NCI-H146 (cell line): ENCODE measurements around the gene REX1BD.
A peak's percentile ranks its signal among the peaks of the same experiment; 100 is the strongest.

Source experiments
- DNase-seq: peaks from one replicate; lab custom pipeline; 2025; lab: John Stamatoyannopoulos, UW

Gene REX1BD

GRCh38 chr19:18603255-18603957 lies 14.8 kb downstream of the REX1BD start:
- DNase-seq, result peak; percentile 56

- DNase-seq, result no peak
Observed at GRCh38 chr19:18603958-18604819, 15.6 kb downstream of the REX1BD start.

GRCh38 chr19:18604820-18605159 lies 16.2 kb downstream of the REX1BD start:
- no peak for DNase-seq

GRCh38 chr19:18605196-18605545 lies 16.6 kb downstream of the REX1BD start:
- DNase-seq, result no peak

- DNase-seq, result no peak
Observed at GRCh38 chr19:18605546-18606280, 17.1 kb downstream of the REX1BD start.

GRCh38 chr19:18606281-18607225 lies 18.0 kb downstream of the REX1BD start, which contains the start of gene CRLF1:
Gene CRLF1 (minus strand): TSS chr19:18606799. CDS start chr19:18606656, 143 bp downstream.
- DNase-seq, result peak; percentile 52

- peak; percentile 43 for DNase-seq
Observed at GRCh38 chr19:18607226-18608101, 18.9 kb downstream of the REX1BD start.

- DNase-seq, result no peak
Observed at GRCh38 chr19:18608102-18608804, 19.7 kb downstream of the REX1BD start.

- no peak for DNase-seq
Observed at GRCh38 chr19:18608805-18609716, 20.5 kb downstream of the REX1BD start.

GRCh38 chr19:18609717-18610051 lies 21.1 kb downstream of the REX1BD start:
- no peak for DNase-seq

- no peak for DNase-seq
Observed at GRCh38 chr19:18610245-18610555, 21.6 kb downstream of the REX1BD start.

- DNase-seq, result no peak
Observed at GRCh38 chr19:18610556-18611326, 22.1 kb downstream of the REX1BD start.

GRCh38 chr19:18611327-18612050 lies 22.9 kb downstream of the REX1BD start:
- no peak for DNase-seq

- no peak for DNase-seq
Observed at GRCh38 chr19:18612051-18612771, 23.6 kb downstream of the REX1BD start.

GRCh38 chr19:18612772-18613588 lies 24.4 kb downstream of the REX1BD start, which contains the start of gene TMEM59L:
Gene TMEM59L (plus strand): TSS chr19:18612870. CDS start chr19:18612959, 89 bp downstream.
- peak; percentile 36 for DNase-seq
